ENCODE data around the gene ZNF780A. TPM values are rescaled to one million over a fixed set of nuclear protein-coding genes. Genes with fewer than 3 reads are reported as not detected.

ZNF780A gene
- total RNA-seq, 1 donor from 2014 or later: 13.0 TPM

- no peaks in the 10 kb centered on the region for H3K36me3 Mint-ChIP-seq (ENCODE audit: unreplicated experiment)
- H3K27me3 Mint-ChIP-seq (ENCODE audit: unreplicated experiment): peaks cover 18% of the 10 kb centered on the region
- no peak overlapping the region for H3K4me3 Mint-ChIP-seq (ENCODE audit: unreplicated experiment)
- no peak for TF ChIP-seq CTCF (IDR thresholded peaks at IDR 0.05)
- no peak overlapping the region for H3K27ac Mint-ChIP-seq (ENCODE audit: unreplicated experiment)
- DNase-seq (ENCODE audit: extremely low spot score, unreplicated experiment): no peak
- no peaks in the 10 kb centered on the region for H3K9me3 Mint-ChIP-seq (ENCODE audit: unreplicated experiment)
- no peaks in the 10 kb centered on the region for H3K4me1 Mint-ChIP-seq (ENCODE audit: unreplicated experiment)
Measured at GRCh38 chr19:40101813-40102212, 11.1 kb upstream of the ZNF780A start.

- DNase-seq (ENCODE audit: extremely low spot score, unreplicated experiment): no peak
- peaks cover 11% of the 10 kb centered on the region for H3K9me3 Mint-ChIP-seq (ENCODE audit: unreplicated experiment)
- H3K4me3 Mint-ChIP-seq (ENCODE audit: unreplicated experiment): no peak overlapping the region
- peaks cover 5% of the 10 kb centered on the region for H3K36me3 Mint-ChIP-seq (ENCODE audit: unreplicated experiment)
- H3K27me3 Mint-ChIP-seq (ENCODE audit: unreplicated experiment): peaks cover 23% of the 10 kb centered on the region
- peaks cover 24% of the 10 kb centered on the region for H3K4me1 Mint-ChIP-seq (ENCODE audit: unreplicated experiment)
- no peak for TF ChIP-seq CTCF (IDR thresholded peaks at IDR 0.05)
- no peak overlapping the region for H3K27ac Mint-ChIP-seq (ENCODE audit: unreplicated experiment)
Measured at GRCh38 chr19:40093416-40093815, 2.7 kb upstream of the ZNF780A start.

- Mint-ChIP-seq H3K4me3 (ENCODE audit: unreplicated experiment) (peak overlapping the region; percentile 100), H3K27ac (ENCODE audit: unreplicated experiment) (peak overlapping the region; percentile 99), H3K4me1 (ENCODE audit: unreplicated experiment) (peaks cover 26% of the 10 kb centered on the region), H3K27me3 (ENCODE audit: unreplicated experiment) (peaks cover 18% of the 10 kb centered on the region), H3K36me3 (ENCODE audit: unreplicated experiment) (peaks cover 13% of the 10 kb centered on the region), H3K9me3 (ENCODE audit: unreplicated experiment) (peaks cover 21% of the 10 kb centered on the region)
- TF ChIP-seq CTCF (IDR thresholded peaks at IDR 0.05): no peak
- DNase-seq (ENCODE audit: extremely low spot score, unreplicated experiment): no peak
Measured at GRCh38 chr19:40091205-40092129, 724 bp upstream of the ZNF780A start.

- H3K4me3 Mint-ChIP-seq (ENCODE audit: unreplicated experiment): peak overlapping the region; percentile 100
- no peak overlapping the region for H3K27ac Mint-ChIP-seq (ENCODE audit: unreplicated experiment)
- H3K27me3 Mint-ChIP-seq (ENCODE audit: unreplicated experiment): peaks cover 9% of the 10 kb centered on the region
- DNase-seq (ENCODE audit: extremely low spot score, unreplicated experiment): no peak
- peaks cover 16% of the 10 kb centered on the region for H3K9me3 Mint-ChIP-seq (ENCODE audit: unreplicated experiment)
- H3K36me3 Mint-ChIP-seq (ENCODE audit: unreplicated experiment): peaks cover 16% of the 10 kb centered on the region
- peaks cover 26% of the 10 kb centered on the region for H3K4me1 Mint-ChIP-seq (ENCODE audit: unreplicated experiment)
- TF ChIP-seq CTCF (IDR thresholded peaks at IDR 0.05): no peak
Measured at GRCh38 chr19:40089462-40089861, 1.3 kb downstream of the ZNF780A start.

- no peak for DNase-seq (ENCODE audit: extremely low spot score, unreplicated experiment)
- Mint-ChIP-seq H3K36me3 (ENCODE audit: unreplicated experiment) (peaks cover 23% of the 10 kb centered on the region), H3K9me3 (ENCODE audit: unreplicated experiment) (peaks cover 16% of the 10 kb centered on the region), H3K27ac (ENCODE audit: unreplicated experiment) (no peak overlapping the region), H3K4me1 (ENCODE audit: unreplicated experiment) (peaks cover 26% of the 10 kb centered on the region), H3K27me3 (ENCODE audit: unreplicated experiment) (peaks cover 6% of the 10 kb centered on the region), H3K4me3 (ENCODE audit: unreplicated experiment) (no peak overlapping the region)
- no peak for TF ChIP-seq CTCF (IDR thresholded peaks at IDR 0.05)
Measured at GRCh38 chr19:40088299-40089047, 2.3 kb downstream of the ZNF780A start.
